Stomach (tissue), 4 donors: ENCODE results near the gene RAB26.

ENCODE experiments used
- EP300 ChIP-seq: sonication (generic); formaldehyde crosslinking; IDR thresholded peaks from one replicate; pipeline ENCODE4 v1.6.1; 2017; ENCODE audit warnings: antibody characterized with exemption
- POLR2AphosphoS5 ChIP-seq, 3 donors: sonication (generic); formaldehyde crosslinking; IDR thresholded peaks; one replicate each; pipeline ENCODE4 v1.6.1; 2016; ENCODE audit warnings: antibody characterized with exemption in 3 of 3

DNA sequence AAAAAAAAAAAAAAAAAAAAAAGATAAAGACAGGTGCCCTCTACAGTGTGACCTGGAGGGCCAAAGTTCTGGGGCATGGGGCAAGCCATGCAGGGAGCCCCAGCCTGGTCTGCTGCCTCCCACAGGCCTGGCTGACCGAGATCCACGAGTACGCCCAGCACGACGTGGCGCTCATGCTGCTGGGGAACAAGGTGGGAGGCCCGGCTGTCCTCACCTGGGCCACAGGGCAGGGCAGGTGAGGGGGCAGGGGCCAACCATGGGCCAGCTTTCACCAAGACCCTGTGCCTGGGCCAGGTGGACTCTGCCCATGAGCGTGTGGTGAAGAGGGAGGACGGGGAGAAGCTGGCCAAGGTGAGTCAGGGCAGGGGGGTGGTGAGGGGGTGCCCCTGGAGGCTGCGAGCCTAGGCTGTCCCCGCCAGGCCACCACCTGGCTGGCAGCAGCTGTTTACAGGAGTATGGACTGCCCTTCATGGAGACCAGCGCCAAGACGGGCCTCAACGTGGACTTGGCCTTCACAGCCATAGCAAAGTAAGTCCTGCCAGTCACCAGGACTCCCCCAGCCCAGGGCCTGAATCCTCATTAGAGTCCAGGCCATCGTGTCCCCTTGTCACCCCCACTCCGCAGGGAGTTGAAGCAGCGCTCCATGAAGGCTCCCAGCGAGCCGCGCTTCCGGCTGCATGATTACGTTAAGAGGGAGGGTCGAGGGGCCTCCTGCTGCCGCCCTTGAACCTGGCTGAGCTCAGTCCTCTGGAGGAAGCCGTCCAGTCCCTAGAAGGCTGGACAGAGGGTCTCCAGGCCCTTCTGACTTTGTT lies 4.5 kb downstream of the RAB26 start:
- peak in 1 of 3 donors; percentile 1 for TF ChIP-seq POLR2AphosphoS5 (IDR thresholded peaks at IDR 0.05)
- TF ChIP-seq EP300 = no peak
